Fibroblast of skin of back (primary cell): ENCODE data around the gene FAM210B.
"Not testable (repeated sequence)": the region's sequence is repeated elsewhere in the genome, so short reads cannot be mapped to it uniquely, and the experiment has no call there.

Experiments
- DNase-seq: peaks from one replicate; pipeline ENCODE4 v3.0.0-alpha.2; 2013

Gene FAM210B

GRCh38 chr20:56361900-56362299, 3.1 kb downstream of the FAM210B start:
- no peak for DNase-seq

GRCh38 chr20:56362833-56363413, 4.1 kb downstream of the FAM210B start:
- DNase-seq = no peak

- no peak for DNase-seq
Observed at GRCh38 chr20:56363491-56363890, 4.7 kb downstream of the FAM210B start.

- DNase-seq = no peak
Observed at GRCh38 chr20:56368351-56369134, 9.8 kb downstream of the FAM210B start.

- DNase-seq = no peak
Observed at GRCh38 chr20:56369179-56369578, 10.4 kb downstream of the FAM210B start.

GRCh38 chr20:56371977-56372376, 13.2 kb downstream of the FAM210B start:
- no peak for DNase-seq

GRCh38 chr20:56372850-56373249, 14.1 kb downstream of the FAM210B start:
- DNase-seq = no peak

- peak; percentile 77 for DNase-seq
Observed at GRCh38 chr20:56373942-56374341, 15.2 kb downstream of the FAM210B start.

- DNase-seq = no peak
Observed at GRCh38 chr20:56376331-56376730, 17.6 kb downstream of the FAM210B start.

- no peak for DNase-seq
Observed at GRCh38 chr20:56378386-56378785, 19.6 kb downstream of the FAM210B start.

- DNase-seq = peak; percentile 40
Observed at GRCh38 chr20:56380375-56380774, 21.6 kb downstream of the FAM210B start.

- DNase-seq = no peak
Observed at GRCh38 chr20:56381501-56381900, 22.7 kb downstream of the FAM210B start.

- DNase-seq = no peak
Observed at GRCh38 chr20:56382696-56383095, 23.9 kb downstream of the FAM210B start.

GRCh38 chr20:56383334-56383733, 24.6 kb downstream of the FAM210B start:
- no peak for DNase-seq

GRCh38 chr20:56385130-56385529, 26.4 kb downstream of the FAM210B start:
- no peak for DNase-seq

- no peak for DNase-seq
Observed at GRCh38 chr20:56386219-56386618, 27.4 kb downstream of the FAM210B start.

GRCh38 chr20:56388882-56389281, 30.1 kb downstream of the FAM210B start:
- no peak for DNase-seq

GRCh38 chr20:56389807-56390206, 31.0 kb downstream of the FAM210B start:
- DNase-seq = no peak

- not testable (repeated sequence) for DNase-seq
Observed at GRCh38 chr20:56390396-56390795, 31.6 kb downstream of the FAM210B start.

GRCh38 chr20:56391037-56391436, 32.3 kb downstream of the FAM210B start:
- DNase-seq = no peak

GRCh38 chr20:56391596-56392131, 32.9 kb downstream of the FAM210B start:
- DNase-seq = no peak

- peak; percentile 99 for DNase-seq
Observed at GRCh38 chr20:56392132-56392880, 33.5 kb downstream of the FAM210B start, which contains the start of the genes AURKA and CSTF1. AURKA (minus strand) TSS chr20:56392215; CDS start chr20:56388197, 4,018 bp downstream. CSTF1 (plus strand) TSS chr20:56392645; CDS start chr20:56395553, 2,908 bp downstream.

- no peak for DNase-seq
Observed at GRCh38 chr20:56392881-56393482, 34.2 kb downstream of the FAM210B start.
